ENCODE data around the gene TGFBR1. TPM values are rescaled to one million over a fixed set of nuclear protein-coding genes. Genes with fewer than 3 reads are reported as not detected.

The TGFBR1 gene
- polyA plus RNA-seq, 1 donor from 2014 or later: 78.0 TPM

- Histone ChIP-seq H3K9me3 (ENCODE audit: low read length) (no peaks in the 10 kb centered on the region), H3K4me2 (ENCODE audit: low read length) (no peak overlapping the region), H4K20me1 (ENCODE audit: insufficient read depth) (no peaks in the 10 kb centered on the region), H3K4me3 (ENCODE audit: low read length) (no peak overlapping the region), H3K9ac (ENCODE audit: low read length) (no peak overlapping the region), H3K9me2 (ENCODE audit: insufficient read depth, low read length) (no peaks in the 10 kb centered on the region), H3K27ac (ENCODE audit: low read length) (no peak overlapping the region), H2AFZ (ENCODE audit: low read depth, low read length) (no peak overlapping the region), H3K27me3 (ENCODE audit: insufficient read depth, low read depth, low read length) (no peaks in the 10 kb centered on the region), H3F3A (ENCODE audit: insufficient read depth, low read length, poor library complexity, severe bottlenecking) (no peaks in the 10 kb centered on the region), H3K36me3 (ENCODE audit: insufficient read depth, low read length) (no peaks in the 10 kb centered on the region), H3K79me2 (replicated peaks; ENCODE audit: insufficient read depth, low read length) (no peaks in the 10 kb centered on the region)
- TF ChIP-seq EP300 (conservative IDR thresholded peaks at IDR 0.05; ENCODE audit: poor library complexity, severe bottlenecking): no peak
- TF ChIP-seq SMC3 (conservative IDR thresholded peaks at IDR 0.05; ENCODE audit: poor library complexity): no peak
- no peak for TF ChIP-seq EZH2 (IDR thresholded peaks at IDR 0.05; ENCODE audit: borderline replicate concordance, insufficient read depth, low read length, poor library complexity, severe bottlenecking)
- no peak for TF ChIP-seq CTCF (IDR thresholded peaks at IDR 0.05; ENCODE audit: poor library complexity, severe bottlenecking)
- TF ChIP-seq RAD21 (conservative IDR thresholded peaks at IDR 0.05): no peak
- no peak for TF ChIP-seq REST (IDR thresholded peaks at IDR 0.05; ENCODE audit: borderline replicate concordance)
- TF ChIP-seq TAF1 (IDR thresholded peaks at IDR 0.05; ENCODE audit: low read depth): no peak
- TF ChIP-seq POLR2AphosphoS5 (IDR thresholded peaks at IDR 0.05): no peak
- TF ChIP-seq MXI1 (conservative IDR thresholded peaks at IDR 0.05; ENCODE audit: poor library complexity, severe bottlenecking): no peak
Observed at GRCh38 chr9:99076483-99077171, 28.3 kb upstream of the TGFBR1 start.

GRCh38 chr9:99078717-99079116, 26.2 kb upstream of the TGFBR1 start:
- no peaks in the 10 kb centered on the region for H3K79me2 ChIP-seq (replicated peaks; ENCODE audit: insufficient read depth, low read length)
- H3K9ac ChIP-seq (ENCODE audit: low read length): no peak overlapping the region
- no peaks in the 10 kb centered on the region for H4K20me1 ChIP-seq (ENCODE audit: insufficient read depth)
- H3K36me3 ChIP-seq (ENCODE audit: insufficient read depth, low read length): no peaks in the 10 kb centered on the region
- no peak overlapping the region for H3K4me2 ChIP-seq (ENCODE audit: low read length)
- no peaks in the 10 kb centered on the region for H3K27me3 ChIP-seq (ENCODE audit: insufficient read depth, low read depth, low read length)
- H3K27ac ChIP-seq (ENCODE audit: low read length): no peak overlapping the region
- no peak overlapping the region for H3K4me3 ChIP-seq (ENCODE audit: low read length)
- H3K9me3 ChIP-seq (ENCODE audit: low read length): no peaks in the 10 kb centered on the region
- H2AFZ ChIP-seq (ENCODE audit: low read depth, low read length): no peak overlapping the region
- TF ChIP-seq CTCF (IDR thresholded peaks at IDR 0.05; ENCODE audit: poor library complexity, severe bottlenecking) (no peak), EZH2 (IDR thresholded peaks at IDR 0.05; ENCODE audit: borderline replicate concordance, insufficient read depth, low read length, poor library complexity, severe bottlenecking) (no peak), POLR2AphosphoS5 (IDR thresholded peaks at IDR 0.05) (no peak), REST (IDR thresholded peaks at IDR 0.05; ENCODE audit: borderline replicate concordance) (no peak)
- H3F3A ChIP-seq (ENCODE audit: insufficient read depth, low read length, poor library complexity, severe bottlenecking): no peaks in the 10 kb centered on the region
- no peaks in the 10 kb centered on the region for H3K9me2 ChIP-seq (ENCODE audit: insufficient read depth, low read length)

All from neural cell (in vitro differentiated cells).